Brain microvascular endothelial cell (primary cell): ENCODE results near the gene UTP14C.

Experiments
- DNase-seq: peaks from one replicate; pipeline ENCODE4 v3.0.0-alpha.2; 2020
- H3K27ac ChIP-seq: fragments of 250-450 bp; sonication (Bioruptor Pico); 2 replicates; pipeline ENCODE4 v1.5.1; 2020; ENCODE audit warnings: mild to moderate bottlenecking, moderate library complexity
- H3K27me3 ChIP-seq: fragments of 250-450 bp; sonication (Bioruptor Pico); replicated peaks from 2 replicates; pipeline ENCODE4 v1.5.1; 2020; ENCODE audit warnings: mild to moderate bottlenecking
- H3K36me3 ChIP-seq: fragments of 250-450 bp; sonication (Bioruptor Pico); replicated peaks from 2 replicates; pipeline ENCODE4 v1.5.1; 2020; ENCODE audit warnings: mild to moderate bottlenecking
- H3K4me3 ChIP-seq: 2 replicates; pipeline ENCODE4 v1.5.1; 2011; ENCODE audit warnings: low read depth, mild to moderate bottlenecking, control low read depth, low read length, moderate library complexity
- in situ Hi-C: cut with HindIII; loops from 2 replicates; pipeline ENCODE4 v1.10.0; 2017; ENCODE audit warnings: low sequenced_read_pairs, low pct_ligation_motif_present
- TF ChIP-seq, protein P1 (sequence below): IDR thresholded peaks from 2 replicates; pipeline ENCODE4 v1.5.1; 2011; ENCODE audit warnings: low read depth, mild to moderate bottlenecking, moderate library complexity, low read length, control low read depth, inconsistent platforms; ENCODE audit errors: missing control alignments

UTP14C gene

DNA sequence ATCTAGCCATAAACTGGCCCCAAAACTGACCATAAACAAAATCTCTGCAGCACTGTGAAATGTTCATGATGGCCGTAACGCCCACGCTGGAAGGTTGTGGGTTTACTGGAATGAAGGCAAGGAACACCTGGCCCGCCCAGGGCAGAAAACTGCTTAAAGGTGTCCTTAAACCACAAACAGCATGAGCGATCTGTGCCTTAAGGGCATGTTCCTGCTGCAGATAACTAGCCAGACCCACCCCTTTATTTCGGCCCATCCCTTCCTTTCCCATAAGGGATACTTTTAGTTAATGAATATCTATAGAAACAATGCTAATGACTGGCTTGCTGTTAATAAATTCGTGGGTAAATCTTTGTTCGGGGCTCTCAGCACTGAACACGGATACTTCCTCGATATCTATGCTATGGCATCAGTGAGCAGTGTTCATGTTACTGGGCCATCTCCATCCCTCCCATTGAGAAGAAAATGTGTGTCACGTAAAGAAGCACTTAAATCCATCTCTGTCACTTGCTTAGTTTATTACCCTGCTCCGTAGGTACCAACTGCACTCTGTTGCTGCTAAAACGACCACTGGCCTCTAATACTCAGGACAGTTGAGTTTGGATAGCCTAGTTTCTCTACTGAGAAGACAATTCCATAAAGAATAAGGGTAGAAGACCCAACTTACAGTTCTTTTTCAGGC is 18.5 kb upstream of the UTP14C start:
- in situ Hi-C loops, result no loop called here
- H3K4me3 ChIP-seq, result no peak overlapping the region
- H3K27me3 ChIP-seq, result no peaks in the 10 kb centered on the region
- TF ChIP-seq, protein P1, sequence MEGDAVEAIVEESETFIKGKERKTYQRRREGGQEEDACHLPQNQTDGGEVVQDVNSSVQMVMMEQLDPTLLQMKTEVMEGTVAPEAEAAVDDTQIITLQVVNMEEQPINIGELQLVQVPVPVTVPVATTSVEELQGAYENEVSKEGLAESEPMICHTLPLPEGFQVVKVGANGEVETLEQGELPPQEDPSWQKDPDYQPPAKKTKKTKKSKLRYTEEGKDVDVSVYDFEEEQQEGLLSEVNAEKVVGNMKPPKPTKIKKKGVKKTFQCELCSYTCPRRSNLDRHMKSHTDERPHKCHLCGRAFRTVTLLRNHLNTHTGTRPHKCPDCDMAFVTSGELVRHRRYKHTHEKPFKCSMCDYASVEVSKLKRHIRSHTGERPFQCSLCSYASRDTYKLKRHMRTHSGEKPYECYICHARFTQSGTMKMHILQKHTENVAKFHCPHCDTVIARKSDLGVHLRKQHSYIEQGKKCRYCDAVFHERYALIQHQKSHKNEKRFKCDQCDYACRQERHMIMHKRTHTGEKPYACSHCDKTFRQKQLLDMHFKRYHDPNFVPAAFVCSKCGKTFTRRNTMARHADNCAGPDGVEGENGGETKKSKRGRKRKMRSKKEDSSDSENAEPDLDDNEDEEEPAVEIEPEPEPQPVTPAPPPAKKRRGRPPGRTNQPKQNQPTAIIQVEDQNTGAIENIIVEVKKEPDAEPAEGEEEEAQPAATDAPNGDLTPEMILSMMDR, result no peak
- no peak overlapping the region for H3K27ac ChIP-seq
- H3K36me3 ChIP-seq, result no peaks in the 10 kb centered on the region
- no peak for DNase-seq

DNA sequence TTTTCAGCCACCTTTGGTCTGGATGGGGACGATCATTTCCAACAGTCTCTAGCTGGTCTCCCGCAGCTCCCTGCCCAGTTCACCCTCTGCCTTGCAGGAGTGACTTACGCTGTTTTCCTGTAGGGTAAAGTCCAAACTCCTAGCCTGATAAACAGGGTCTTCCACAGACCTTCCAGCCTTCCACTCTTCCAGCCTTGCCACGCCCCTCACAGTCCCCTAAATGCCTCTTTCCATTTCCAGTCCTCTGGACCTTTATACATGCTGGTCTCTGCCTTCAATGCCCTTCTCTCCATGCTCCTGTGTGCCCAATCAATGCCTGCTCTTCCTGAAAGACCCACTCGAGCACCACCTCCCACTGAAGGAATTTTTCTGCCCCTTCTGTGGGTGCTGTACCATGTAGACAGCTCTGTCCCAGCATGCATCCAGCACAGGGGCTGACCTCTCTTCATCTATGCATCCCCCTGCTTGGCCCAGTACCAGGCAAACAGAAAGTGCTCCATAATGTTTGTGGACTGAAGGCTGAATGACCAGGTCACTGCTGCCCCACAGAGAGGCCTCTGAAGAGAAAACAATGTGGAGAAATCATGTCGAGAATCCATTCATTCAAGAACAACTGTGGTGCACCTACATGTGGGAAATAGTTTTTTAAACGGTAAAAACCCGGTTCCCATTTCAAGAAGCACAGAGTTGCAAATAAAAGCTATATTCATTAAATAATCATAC is 17.8 kb upstream of the UTP14C start:
- in situ Hi-C loops, result no loop called here
- TF ChIP-seq, protein P1, result no peak

DNA sequence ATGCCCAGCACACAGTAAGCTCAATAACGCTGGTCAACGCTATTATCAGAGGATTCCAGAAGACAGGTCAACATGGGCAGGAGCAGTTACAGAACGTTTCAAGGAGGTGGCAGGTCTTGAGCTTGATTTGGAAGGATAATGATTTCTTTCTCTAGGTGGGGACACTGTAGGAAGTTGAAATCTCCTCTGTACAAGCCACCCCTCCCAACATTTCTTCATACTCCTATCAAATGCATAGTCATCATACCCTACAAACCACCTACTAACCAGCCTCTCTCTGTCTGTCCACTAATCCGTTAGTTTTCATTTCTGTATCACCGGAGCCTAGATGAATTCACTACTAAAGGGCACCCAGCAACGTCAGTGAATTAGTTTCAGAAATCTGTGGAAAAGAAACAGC is 14.5 kb upstream of the UTP14C start:
- no peak overlapping the region for H3K27ac ChIP-seq
- TF ChIP-seq, protein P1, result no peak
- H3K4me3 ChIP-seq, result no peak overlapping the region
- in situ Hi-C loops, result no loop called here
- DNase-seq, result no peak
- H3K36me3 ChIP-seq, result no peaks in the 10 kb centered on the region
- H3K27me3 ChIP-seq, result no peaks in the 10 kb centered on the region

More for the DNA sequence above, 17.8 kb upstream of the UTP14C start:
- H3K36me3 ChIP-seq, result no peaks in the 10 kb centered on the region
- DNase-seq, result no peak
- no peak overlapping the region for H3K27ac ChIP-seq
- no peaks in the 10 kb centered on the region for H3K27me3 ChIP-seq
- H3K4me3 ChIP-seq, result no peak overlapping the region

DNA sequence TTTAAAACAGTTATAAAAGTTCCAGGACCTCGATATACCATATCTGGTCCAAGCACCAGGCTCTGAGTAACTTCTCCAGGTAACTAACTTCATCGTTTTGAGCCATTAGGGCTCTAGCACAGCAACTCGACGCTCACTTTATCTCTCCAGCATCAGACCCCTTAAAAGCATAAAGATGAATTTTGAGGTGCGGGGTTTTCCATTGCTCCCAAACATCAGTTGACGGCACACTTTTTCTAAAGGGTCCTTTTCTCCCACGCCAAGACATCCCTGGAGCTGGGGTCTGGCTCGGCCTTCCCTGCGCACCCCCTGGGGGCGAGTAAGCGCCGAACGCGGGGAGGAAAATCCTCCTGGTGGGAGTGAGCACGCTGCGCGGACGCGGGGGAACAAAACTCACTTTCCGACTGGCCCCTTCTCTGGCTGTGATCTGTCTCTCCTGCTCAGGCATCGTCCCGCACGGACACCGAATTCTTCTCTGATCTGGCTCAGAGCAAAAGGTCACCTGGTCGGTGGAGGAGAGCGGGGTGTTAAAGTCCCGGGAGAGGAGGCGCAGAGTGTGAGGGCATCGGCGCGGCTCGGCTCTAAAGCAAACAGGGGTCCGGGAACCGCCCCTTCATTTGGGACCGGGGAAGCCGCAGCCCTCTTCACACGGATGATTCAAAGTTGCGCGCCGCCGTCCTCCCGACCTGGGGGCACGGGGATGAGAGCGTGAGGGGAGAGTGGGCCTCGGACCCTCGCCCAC is 13.4 kb upstream of the UTP14C start, which contains the start of gene ATP7B:
Gene ATP7B, minus strand, starts transcription at position 561 of the 742 bp plus-strand sequence. Its CDS starts 113 bp downstream, at position 448.
- DNase-seq, result no peak
- no peaks in the 10 kb centered on the region for H3K27me3 ChIP-seq
- peak within 1 kb of the TSS; percentile 82 for H3K27ac ChIP-seq
- TF ChIP-seq, protein P1, result peak; percentile 46
- H3K4me3 ChIP-seq, result peak within 1 kb of the TSS; percentile 97
- no peaks in the 10 kb centered on the region for H3K36me3 ChIP-seq
- in situ Hi-C loops, result no loop called here

DNA sequence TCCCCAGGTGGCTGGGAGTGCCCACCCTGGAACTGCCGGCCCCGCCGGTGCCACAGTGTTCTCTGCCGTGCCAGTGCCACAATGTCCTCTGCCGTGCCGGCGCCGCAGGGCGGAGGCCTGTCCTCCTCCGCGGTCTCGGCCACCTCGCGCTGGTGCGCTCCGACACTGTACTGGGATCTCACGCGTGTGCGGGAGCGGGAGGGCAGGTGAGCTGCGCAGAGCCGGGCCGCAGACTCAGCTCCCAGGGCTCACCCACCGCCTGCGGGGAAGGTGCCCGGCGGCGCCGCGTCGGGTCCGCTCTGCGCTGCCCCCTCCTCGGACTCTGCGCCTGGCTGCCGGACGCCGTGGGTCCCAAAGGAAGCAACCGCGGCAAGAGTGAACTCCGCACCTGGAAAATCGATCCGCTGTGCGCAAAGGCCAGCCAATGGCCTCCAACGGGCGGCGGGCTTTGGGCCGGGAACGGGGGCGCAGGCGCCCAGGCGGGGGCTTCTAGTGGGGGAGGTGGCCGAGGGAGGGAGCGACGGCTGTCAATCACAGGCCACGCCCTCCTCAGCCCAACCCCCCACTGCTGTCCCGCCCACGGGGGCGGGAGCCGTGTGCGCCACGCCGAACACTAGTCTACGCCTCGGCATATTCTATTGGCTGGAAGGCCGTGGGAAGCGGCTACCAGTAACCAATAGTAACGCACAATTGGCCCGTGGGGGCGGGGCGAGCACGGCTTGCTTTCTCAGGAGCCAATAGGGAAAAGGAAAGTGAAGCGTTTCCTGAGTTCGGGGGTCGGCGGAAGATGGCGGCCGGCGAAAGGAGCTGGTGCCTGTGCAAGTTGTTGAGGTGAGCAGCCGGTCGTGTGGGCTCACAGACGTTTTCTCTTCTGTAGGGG is 12.6 kb upstream of the UTP14C start, which contains the start of gene ALG11:
Gene ALG11, plus strand, starts transcription at position 767 of the 880 bp plus-strand sequence. Its CDS starts 21 bp downstream, at position 788.
- in situ Hi-C loops, result no loop called here
- DNase-seq, result peak; percentile 100
- Histone ChIP-seq H3K27me3 (no peaks in the 10 kb centered on the region), H3K27ac (peak within 1 kb of the TSS; percentile 82), H3K36me3 (no peaks in the 10 kb centered on the region), H3K4me3 (peak within 1 kb of the TSS; percentile 97)
- TF ChIP-seq, protein P1, result no peak
